HepG2 (cell line): ENCODE data around the gene FOXN3. TPM values are rescaled to one million over a fixed set of nuclear protein-coding genes. Genes with fewer than 3 reads are reported as not detected.

ENCODE experiments used
- ATAC-seq: fragments of 200-7000 bp; cut with Tn5 transposase; 3 replicates; pipeline ENCODE4 v1.9.1; 2020; ENCODE audit warnings: mild to moderate bottlenecking, moderate library complexity
- BruUV-seq: library from RNA; stranded (reverse); fragments of 400-500 nt; replicated peaks from 2 replicates; lab custom pipeline; 2021; lab: Mats Ljungman, UMichigan
- CTCF ChIA-PET: fragments of 300-600 bp; formaldehyde crosslinking; extraction: SDS; loops from one replicate; lab custom pipeline; 2021; ENCODE audit warnings: low total read pairs, inconsistent platforms, low intra/inter-chr PET ratio; lab: Yijun Ruan, JAX
- POLR2A ChIA-PET: fragments of 350-600 bp; sonication (Branson Sonifier 250); formaldehyde crosslinking; loops from one replicate; lab custom pipeline; 2020; ENCODE audit warnings: antibody characterized with exemption, inconsistent platforms; lab: Yijun Ruan, JAX
- DNase-seq: peaks from one replicate; pipeline ENCODE4 v3.0.0-alpha.2; 2015; ENCODE audit warnings: low spot score
- FAIRE-seq: peaks from 3 replicates; lab custom pipeline; 2011; peaks lifted over from hg19 to GRCh38; lab: Jason Lieb, UNC
- H2AFZ ChIP-seq: one replicate; pipeline ENCODE4 v1.6.1; 2011; ENCODE audit warnings: low read length, inconsistent platforms
- H3K27ac ChIP-seq: fragments of 300-600 bp; 3 replicates; pipeline ENCODE4 v1.8.0; 2011; ENCODE audit warnings: mixed run types, mild to moderate bottlenecking, mixed read lengths, low read length, inconsistent platforms; ENCODE audit not compliant: insufficient read depth; ENCODE audit errors: extremely low read length
- H3K27me3 ChIP-seq, 2 experiments: fragments of 200-600 bp in 1 of 2; 2 replicates in 1 of 2; 3 replicates in 1 of 2; pipeline versions ENCODE4 v1.6.0 to v1.8.0; 2011; ENCODE audit warnings: low read length in 2 of 2, mild to moderate bottlenecking in 2 of 2, moderate library complexity in 2 of 2, inconsistent platforms in 1 of 2; ENCODE audit not compliant: insufficient read depth in 2 of 2, control insufficient read depth in 1 of 2
- H3K36me3 ChIP-seq, 2 experiments: fragments of 200-600 bp in 1 of 2; replicated peaks in 1 of 2; 2 replicates in 1 of 2; 3 replicates in 1 of 2; pipeline versions ENCODE4 v1.5.1 to v1.8.0; 2011; ENCODE audit warnings: low read length in 2 of 2, inconsistent platforms in 1 of 2; ENCODE audit not compliant: insufficient read depth in 2 of 2, control insufficient read depth in 1 of 2
- H3K4me1 ChIP-seq: 2 replicates; pipeline ENCODE4 v1.5.1; 2012; ENCODE audit warnings: low read length, inconsistent platforms; ENCODE audit not compliant: insufficient read depth
- H3K4me2 ChIP-seq: 2 replicates; pipeline ENCODE4 v1.6.0; 2011; ENCODE audit warnings: low read depth, low read length, inconsistent platforms
- H3K4me3 ChIP-seq, 3 experiments: fragments of 200-600 bp in 1 of 3; sonication (generic), shearing (Covaris generic) in 1 of 3; replicated peaks in 1 of 3; 2 replicates each; pipeline ENCODE4 v1.5.1; 2011 to 2016; ENCODE audit warnings: low read length in 3 of 3, inconsistent platforms in 2 of 3, low read depth in 2 of 3, mild to moderate bottlenecking in 2 of 3, control low read depth in 1 of 3, mixed read lengths in 1 of 3; ENCODE audit not compliant: insufficient read depth in 1 of 3
- H3K79me2 ChIP-seq: one replicate; pipeline ENCODE4 v1.6.1; 2011; ENCODE audit warnings: low read length, inconsistent platforms; ENCODE audit not compliant: insufficient read depth
- H3K9ac ChIP-seq: 2 replicates; pipeline ENCODE4 v1.6.0; 2011; ENCODE audit warnings: mild to moderate bottlenecking, low read depth, low read length, inconsistent platforms; ENCODE audit not compliant: insufficient read depth
- H3K9me3 ChIP-seq: 2 replicates; pipeline ENCODE4 v1.5.1; 2012; ENCODE audit warnings: mild to moderate bottlenecking, low read length
- H4K20me1 ChIP-seq: 2 replicates; pipeline ENCODE4 v1.6.0; 2011; ENCODE audit warnings: inconsistent platforms, mild to moderate bottlenecking, low read length, moderate library complexity; ENCODE audit not compliant: insufficient read depth
- HNF4A ChIP-seq: sonication (generic); formaldehyde crosslinking; IDR thresholded peaks from 2 replicates; pipeline ENCODE4 v1.4.0; 2020; ENCODE audit warnings: missing genetic modification reagents
- KDM1A ChIP-seq: IDR thresholded peaks from 2 replicates; pipeline ENCODE4 v1.6.1; 2016; ENCODE audit warnings: missing compliant biosample characterization
- SIX4 ChIP-seq: sonication (generic); formaldehyde crosslinking; IDR thresholded peaks from 2 replicates; pipeline ENCODE4 v1.4.0; 2020; ENCODE audit warnings: missing genetic modification reagents
- SNAPC4 ChIP-seq: sonication (generic); formaldehyde crosslinking; IDR thresholded peaks from 2 replicates; pipeline ENCODE4 v1.4.0; 2020; ENCODE audit warnings: mild to moderate bottlenecking, missing genetic modification reagents
- TOPORS ChIP-seq: sonication (generic); formaldehyde crosslinking; IDR thresholded peaks from 2 replicates; pipeline ENCODE4 v1.8.0; 2023; ENCODE audit warnings: mild to moderate bottlenecking, missing genetic modification reagents
- ZMYM2 ChIP-seq: sonication (generic); formaldehyde crosslinking; IDR thresholded peaks from 2 replicates; pipeline ENCODE4 v1.8.0; 2022; ENCODE audit warnings: mild to moderate bottlenecking, missing genetic modification reagents
- ZNF205 ChIP-seq: IDR thresholded peaks from 2 replicates; pipeline ENCODE4 v1.6.1; 2018; ENCODE audit warnings: missing biosample characterization, missing genetic modification reagents
- ZNF430 ChIP-seq: sonication (generic); formaldehyde crosslinking; IDR thresholded peaks from 2 replicates; pipeline ENCODE4 v1.9.0; 2021; ENCODE audit warnings: mild to moderate bottlenecking, missing genetic modification reagents
- ZNF546 ChIP-seq: sonication (generic); formaldehyde crosslinking; conservative IDR thresholded peaks from 2 replicates; pipeline ENCODE4 v1.8.1; 2023; ENCODE audit warnings: mild to moderate bottlenecking, missing genetic modification reagents
- ZNF629 ChIP-seq: sonication (generic); formaldehyde crosslinking; conservative IDR thresholded peaks from 2 replicates; pipeline ENCODE4 v1.5.0; 2020; ENCODE audit warnings: missing genetic modification reagents
- ZNF687 ChIP-seq: sonication (generic); formaldehyde crosslinking; IDR thresholded peaks from 2 replicates; pipeline ENCODE4 v1.5.1; 2020; ENCODE audit warnings: mild to moderate bottlenecking, missing genetic modification reagents, moderate library complexity
- WGBS: methylation state at CpG from one replicate; pipeline ENCODE4 v1.1.6; 2017; ENCODE audit warnings: low lambda C conversion rate; 5-methylcytosine and 5-hydroxymethylcytosine counted together
- in situ Hi-C: cut with HindIII; loops from 2 replicates; pipeline ENCODE4 v1.10.0; 2017; ENCODE audit warnings: low pct_unique_long_range_greater_than_20kb; ENCODE audit not compliant: extremely low pct_ligation_motif_present
- intact Hi-C: fragments of 100-400 bp; cut with micrococcal nuclease; formaldehyde crosslinking; loops from one replicate; pipeline ENCODE4 v1.10.0; 2022; ENCODE audit not compliant: unreplicated experiment
- polyA plus RNA-seq, 8 experiments: library from polyadenylated mRNA; depleted of rRNA in 3 of 8; stranded (reverse) in 7 of 8; unstranded in 1 of 8; fragments of >200 nt; fragmentation: Illumina TruSeq in 4 of 8; extraction: Trizol in 4 of 8; gene quantifications; 2 replicates each; pipeline versions ENCODE4 v1.2.1 to v1.2.3, GENCODE V29; 2011 to 2016; ENCODE audit warnings: low read depth in 4 of 8, missing spikeins in 1 of 8, mixed read lengths in 1 of 8; ENCODE audit not compliant: insufficient read depth in 1 of 8
- total RNA-seq, 5 experiments: library from RNA; depleted of rRNA; stranded (reverse); fragments of >200 nt; fragmentation: Illumina TruSeq; extraction: Trizol; gene quantifications; 2 replicates each; pipeline ENCODE4 v1.2.3, GENCODE V29; 2016; ENCODE audit warnings: low read depth in 1 of 5

Gene FOXN3
- total and polyA plus RNA-seq, 2 of the 13 experiments (the other 11 are each of a cell fraction or from before 2014, with no cell fraction given) = 32.4 to 70.2 TPM

GRCh38 chr14:89382487-89382886 lies 34.5 kb downstream of the FOXN3 start (continued):
- no peak for TF ChIP-seq SNAPC4
- TF ChIP-seq ZNF205 = no peak
- no peak for TF ChIP-seq SIX4 (CRISPR knock-in tag)
- TF ChIP-seq KDM1A = peak; percentile 62; the same call in 1 of the 2 replicates
- TF ChIP-seq ZNF629 = peak; percentile 93
- TF ChIP-seq, all 625 proteins: peak for 4

- TF ChIP-seq ZNF430 (CRISPR knock-in tag) (peak; percentile 99), ZNF687 (CRISPR knock-in tag) (peak; percentile 43), ZMYM2 (CRISPR knock-in tag) (0 out of 2 replicates have a peak, but pooled peaks have one; percentile 55), TOPORS (no peak), ZNF546 (CRISPR knock-in tag) (no peak), HNF4A (CRISPR knock-in tag) (peak; percentile 10; the same call in 1 of the 2 replicates)
- TF ChIP-seq, all 625 proteins: peak for 4
- H3K4me2 ChIP-seq = no peak overlapping the region; the same call in 1 of the 2 replicates
- H3K9me3 ChIP-seq = no peaks in the 10 kb centered on the region
- peaks cover 32% of the 10 kb centered on the region for H4K20me1 ChIP-seq
- BruUV-seq = no TSS peak
- 96% methylated on average over 12 of the region's 16 CpGs for WGBS
- DNase-seq = no peak
- H3K27ac ChIP-seq = no peak overlapping the region
- no peak overlapping the region for H3K4me3 ChIP-seq
- peaks cover 92% of the 10 kb centered on the region for H3K79me2 ChIP-seq
- in situ Hi-C loops = no loop called here
- H3K27me3 ChIP-seq = no peaks in the 10 kb centered on the region
- intact Hi-C loops = no loop called here
- ATAC-seq = peak; percentile 18; the same call in 1 of the 3 replicates
- H3K4me1 ChIP-seq = peaks cover 59% of the 10 kb centered on the region
- no peak for FAIRE-seq
- no peak overlapping the region for H2AFZ ChIP-seq
- ChIA-PET CTCF (no interaction called here), POLR2A (interaction anchor here (2.8 kb wide), 1 partner anchor 11 kb away, joined by 12 read pairs; no protein-coding TSS in a partner anchor)
- H3K36me3 ChIP-seq = peaks cover 12 to 45% of the 10 kb centered on the region in 2 experiments
- no peak overlapping the region for H3K9ac ChIP-seq
Observed at GRCh38 chr14:89379891-89380820, 36.9 kb downstream of the FOXN3 start.
